GM23338 (cell line): ENCODE data around the gene CTDNEP1. TPM values are rescaled to one million over a fixed set of nuclear protein-coding genes. Genes with fewer than 3 reads are reported as not detected.

Experiments used
- microRNA counts: library from miRNA; unstranded; fragments of <30 nt; microRNA quantifications from one replicate; lab custom pipeline; 2017
- microRNA-seq: library from miRNA; unstranded; fragments of <30 nt; microRNA quantifications from one replicate; pipeline ENCODE4, GENCODE V29; 2017
- polyA plus RNA-seq: library from polyadenylated mRNA; unstranded; fragments of >200 nt; fragmentation: Nextera tagmentation; extraction: Ambion mirVana; gene quantifications from 2 replicates; pipeline ENCODE4 v1.2.1, GENCODE V29; 2016
- small RNA-seq: library from RNA; depleted of rRNA; stranded (forward); fragments of <200 nt; gene quantifications from one replicate; pipeline ENCODE3, GENCODE V24; 2014; ENCODE audit warnings: low replicate concordance
- total RNA-seq: library from RNA; depleted of rRNA; stranded (reverse); fragments of >200 nt; shearing (Covaris generic); gene quantifications from 2 replicates; pipeline ENCODE4 v1.2.3, GENCODE V29; 2014; rRNA removed

CTDNEP1 gene
- total and polyA plus RNA-seq, 2 experiments from 2014 or later, result 48.1 to 93.4 TPM

MicroRNA genes within 50 kb of the gene (microRNA counts, 767-probe panel; counts per million panel counts)
- microRNA hsa-miR-324-3p (lab: Ali Mortazavi, UCI), result not detected
- not detected for microRNA hsa-miR-324-5p (lab: Ali Mortazavi, UCI)

Small RNAs within 50 kb of the gene (microRNA-seq; reads per million reads assigned to microRNA genes)
- gene MIR324, result 341 reads per million, percentile 80 among the genes with 10 or more reads in this experiment

Small RNAs within 50 kb of the gene (small RNA-seq; reads per million reads assigned to genes)
- 1.5 reads per million, percentile 74 among the genes with 10 or more reads in this experiment for gene MIR324
- gene RF00019, result not detected

Other genes with a start within 250 kb of the CTDNEP1 start
Only the 30 nearest of the 35 such genes appear.
- 4.4 and 4.7 TPM in 2 replicates for gene SLC16A13, start 215.7 kb downstream of the CTDNEP1 start, total RNA-seq
- 1.2 and 2.2 TPM in 2 replicates for gene SLC16A13, start 215.7 kb downstream of the CTDNEP1 start, polyA plus RNA-seq
- gene SLC16A11, start 207.6 kb downstream of the CTDNEP1 start, total RNA-seq, result 0.42 TPM in 1 of 2 replicates, not detected in the other
- gene SLC16A11, start 207.6 kb downstream of the CTDNEP1 start, polyA plus RNA-seq, result 0.68 and 1.4 TPM in 2 replicates
- gene CLEC10A, start 171.5 kb downstream of the CTDNEP1 start, total RNA-seq, result not detected in 2 replicates
- not detected in 2 replicates for gene CLEC10A, start 171.5 kb downstream of the CTDNEP1 start, polyA plus RNA-seq
- gene ASGR2, start 136.9 kb downstream of the CTDNEP1 start, total RNA-seq, result 0.97 TPM in 1 of 2 replicates, not detected in the other
- gene ASGR2, start 136.9 kb downstream of the CTDNEP1 start, polyA plus RNA-seq, result not detected in 2 replicates
- 5.3 and 9.0 TPM in 2 replicates for gene ASGR1, start 72.4 kb downstream of the CTDNEP1 start, total RNA-seq
- 5.9 and 8.3 TPM in 2 replicates for gene ASGR1, start 72.4 kb downstream of the CTDNEP1 start, polyA plus RNA-seq
- 28.7 and 31.0 TPM in 2 replicates for gene DLG4, start 31.9 kb downstream of the CTDNEP1 start, total RNA-seq
- gene DLG4, start 31.9 kb downstream of the CTDNEP1 start, polyA plus RNA-seq, result 7.7 and 11.1 TPM in 2 replicates
- gene ACADVL, start 31.8 kb downstream of the CTDNEP1 start, total RNA-seq, result 108 and 152 TPM in 2 replicates
- 139 and 156 TPM in 2 replicates for gene ACADVL, start 31.8 kb downstream of the CTDNEP1 start, polyA plus RNA-seq
- 53.9 and 80.6 TPM in 2 replicates for gene DVL2, start 17.2 kb downstream of the CTDNEP1 start, total RNA-seq
- 17.6 and 19.7 TPM in 2 replicates for gene DVL2, start 17.2 kb downstream of the CTDNEP1 start, polyA plus RNA-seq
- gene PHF23, start 12.3 kb downstream of the CTDNEP1 start, total RNA-seq, result 33.2 and 51.0 TPM in 2 replicates
- gene PHF23, start 12.3 kb downstream of the CTDNEP1 start, polyA plus RNA-seq, result 35.4 and 36.6 TPM in 2 replicates
- gene GABARAP, start 9.3 kb downstream of the CTDNEP1 start, total RNA-seq, result 88.8 and 128 TPM in 2 replicates
- gene GABARAP, start 9.3 kb downstream of the CTDNEP1 start, polyA plus RNA-seq, result 497 and 520 TPM in 2 replicates
- 23.2 and 41.4 TPM in 2 replicates for gene ELP5, start 481 bp upstream of the CTDNEP1 start, total RNA-seq
- gene ELP5, start 481 bp upstream of the CTDNEP1 start, polyA plus RNA-seq, result 38.3 and 40.9 TPM in 2 replicates
- 111 and 117 TPM in 2 replicates for gene CLDN7, start 10.7 kb upstream of the CTDNEP1 start, total RNA-seq
- 46.1 and 50.7 TPM in 2 replicates for gene CLDN7, start 10.7 kb upstream of the CTDNEP1 start, polyA plus RNA-seq
- gene SLC2A4, start 30.0 kb upstream of the CTDNEP1 start, total RNA-seq, result 10.2 and 13.6 TPM in 2 replicates
- gene SLC2A4, start 30.0 kb upstream of the CTDNEP1 start, polyA plus RNA-seq, result 6.3 and 6.9 TPM in 2 replicates
- 20.6 and 36.5 TPM in 2 replicates for gene YBX2, start 42.9 kb upstream of the CTDNEP1 start, total RNA-seq
- gene YBX2, start 42.9 kb upstream of the CTDNEP1 start, polyA plus RNA-seq, result 22.1 and 22.5 TPM in 2 replicates
- gene EIF5A, start 55.9 kb upstream of the CTDNEP1 start, total RNA-seq, result 791 and 833 TPM in 2 replicates
- gene EIF5A, start 55.9 kb upstream of the CTDNEP1 start, polyA plus RNA-seq, result 1,562 and 1,621 TPM in 2 replicates
- 64.8 and 83.4 TPM in 2 replicates for gene GPS2, start 63.6 kb upstream of the CTDNEP1 start, total RNA-seq
- gene GPS2, start 63.6 kb upstream of the CTDNEP1 start, polyA plus RNA-seq, result 117 and 122 TPM in 2 replicates
- gene NEURL4, start 77.6 kb upstream of the CTDNEP1 start, total RNA-seq, result 36.8 and 42.3 TPM in 2 replicates
- 6.3 and 6.7 TPM in 2 replicates for gene NEURL4, start 77.6 kb upstream of the CTDNEP1 start, polyA plus RNA-seq
- gene ACAP1, start 84.8 kb upstream of the CTDNEP1 start, total RNA-seq, result 30.7 and 35.8 TPM in 2 replicates
- 40.1 and 43.9 TPM in 2 replicates for gene ACAP1, start 84.8 kb upstream of the CTDNEP1 start, polyA plus RNA-seq
- 7.7 and 8.8 TPM in 2 replicates for gene KCTD11, start 100.4 kb upstream of the CTDNEP1 start, total RNA-seq
- gene KCTD11, start 100.4 kb upstream of the CTDNEP1 start, polyA plus RNA-seq, result 2.2 and 2.3 TPM in 2 replicates
- gene TMEM95, start 103.4 kb upstream of the CTDNEP1 start, total RNA-seq, result not detected in 2 replicates
- not detected in 2 replicates for gene TMEM95, start 103.4 kb upstream of the CTDNEP1 start, polyA plus RNA-seq
- 8.9 and 15.0 TPM in 2 replicates for gene TNK1, start 129.4 kb upstream of the CTDNEP1 start, total RNA-seq
- 6.1 TPM in 2 replicates for gene TNK1, start 129.4 kb upstream of the CTDNEP1 start, polyA plus RNA-seq
- 34.3 and 41.7 TPM in 2 replicates for gene PLSCR3, start 142.8 kb upstream of the CTDNEP1 start, total RNA-seq
- 29.5 and 30.0 TPM in 2 replicates for gene PLSCR3, start 142.8 kb upstream of the CTDNEP1 start, polyA plus RNA-seq
- 127 and 138 TPM in 2 replicates for gene TMEM256, start 152.4 kb upstream of the CTDNEP1 start, total RNA-seq
- gene TMEM256, start 152.4 kb upstream of the CTDNEP1 start, polyA plus RNA-seq, result 197 and 227 TPM in 2 replicates
- gene NLGN2, start 156.1 kb upstream of the CTDNEP1 start, total RNA-seq, result 26.8 and 38.7 TPM in 2 replicates
- 14.4 TPM in 2 replicates for gene NLGN2, start 156.1 kb upstream of the CTDNEP1 start, polyA plus RNA-seq
- gene SPEM1, start 168.6 kb upstream of the CTDNEP1 start, total RNA-seq, result not detected in 2 replicates
- gene SPEM1, start 168.6 kb upstream of the CTDNEP1 start, polyA plus RNA-seq, result not detected in 2 replicates
- not detected in 2 replicates for gene SPEM2, start 173.9 kb upstream of the CTDNEP1 start, total RNA-seq
- not detected in 2 replicates for gene SPEM2, start 173.9 kb upstream of the CTDNEP1 start, polyA plus RNA-seq
- not detected in 2 replicates for gene SPEM3, start 177.1 kb upstream of the CTDNEP1 start, total RNA-seq
- not detected in 2 replicates for gene SPEM3, start 177.1 kb upstream of the CTDNEP1 start, polyA plus RNA-seq
- 15.1 and 23.2 TPM in 2 replicates for gene TMEM102, start 183.7 kb upstream of the CTDNEP1 start, total RNA-seq
- 6.1 and 6.4 TPM in 2 replicates for gene TMEM102, start 183.7 kb upstream of the CTDNEP1 start, polyA plus RNA-seq
- 16.6 TPM in 2 replicates for gene FGF11, start 187.8 kb upstream of the CTDNEP1 start, total RNA-seq
- 11.1 and 13.3 TPM in 2 replicates for gene FGF11, start 187.8 kb upstream of the CTDNEP1 start, polyA plus RNA-seq
- gene CHRNB1, start 193.3 kb upstream of the CTDNEP1 start, total RNA-seq, result 11.2 and 12.0 TPM in 2 replicates
- gene CHRNB1, start 193.3 kb upstream of the CTDNEP1 start, polyA plus RNA-seq, result 10.0 and 11.1 TPM in 2 replicates